ENCODE results near the gene EDARADD.
A peak's percentile ranks its signal among the peaks of the same experiment; 100 is the strongest.

Gene EDARADD

DNA sequence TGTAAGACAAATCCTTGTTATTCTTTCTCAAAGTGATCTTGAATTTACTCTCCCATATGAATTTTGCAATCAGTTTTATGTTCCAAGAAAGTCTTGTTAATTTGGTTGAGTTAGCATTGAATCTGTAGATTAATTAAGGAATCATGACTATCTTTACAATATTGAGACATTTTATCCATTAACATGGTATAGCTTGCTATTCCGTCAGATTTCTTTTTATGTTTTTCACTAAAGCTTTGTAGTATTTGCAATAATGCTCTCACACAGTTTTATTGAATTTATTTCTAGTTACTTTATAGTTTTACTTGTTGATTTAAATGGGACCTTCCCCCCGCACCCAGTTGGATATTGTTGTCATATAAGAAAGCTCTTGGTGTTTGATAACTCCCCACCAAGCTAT, 5.8 kb upstream of the EDARADD start:
- Histone ChIP-seq H3K9me3 (no peaks in the 10 kb centered on the region), H3K4me1 (ENCODE audit: control insufficient read depth in 1 of 2, insufficient read depth in 1 of 2, low read depth in 1 of 2, low read length in 1 of 2) (no peaks in the 10 kb centered on the region), H3K36me3 (no peaks in the 10 kb centered on the region), H3K4me3 (ENCODE audit: low read depth in 1 of 2, low read length in 1 of 2) (no peak overlapping the region), H3K27ac (no peak overlapping the region), H3K27me3 (peaks cover 18% of the 10 kb centered on the region)
- TF ChIP-seq CTCF (IDR thresholded peaks at IDR 0.05): no peak

DNA sequence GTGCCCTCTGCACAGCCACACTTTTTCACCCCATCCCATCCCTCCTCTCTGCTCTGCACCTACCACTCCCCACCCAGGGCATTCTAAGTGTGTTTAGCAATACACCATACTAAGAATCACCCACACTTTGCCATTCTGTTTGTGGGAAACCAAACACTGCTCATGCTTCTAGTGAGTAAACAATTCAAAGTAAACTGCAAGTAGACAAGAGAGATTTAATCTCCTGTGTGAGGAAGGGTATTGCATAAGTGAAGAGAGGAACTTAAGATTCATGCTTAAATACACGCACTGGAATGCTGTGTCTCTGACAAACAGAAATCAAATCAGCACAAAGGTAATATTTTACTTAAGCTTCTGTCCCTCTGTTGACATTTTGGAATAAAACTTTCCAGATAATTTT, 4.8 kb upstream of the EDARADD start:
- TF ChIP-seq CTCF (IDR thresholded peaks at IDR 0.05): no peak
- Histone ChIP-seq H3K27me3 (peaks cover 27% of the 10 kb centered on the region), H3K27ac (no peak overlapping the region), H3K4me1 (ENCODE audit: control insufficient read depth in 1 of 2, insufficient read depth in 1 of 2, low read depth in 1 of 2, low read length in 1 of 2) (peaks cover 0 to 4% of the 10 kb centered on the region in 2 experiments), H3K4me3 (ENCODE audit: low read depth in 1 of 2, low read length in 1 of 2) (no peak overlapping the region), H3K36me3 (no peaks in the 10 kb centered on the region), H3K9me3 (no peaks in the 10 kb centered on the region)

GRCh38 chr1:236391008-236391407, 3.1 kb upstream of the EDARADD start:
- no peak overlapping the region for H3K4me3 ChIP-seq (ENCODE audit: low read depth in 1 of 2, low read length in 1 of 2)
- H3K36me3 ChIP-seq: no peaks in the 10 kb centered on the region

GRCh38 chr1:236392182-236392581, 1.9 kb upstream of the EDARADD start:
- no peak for TF ChIP-seq CTCF (IDR thresholded peaks at IDR 0.05)
- Histone ChIP-seq H3K36me3 (no peaks in the 10 kb centered on the region), H3K27ac (no peak overlapping the region), H3K4me1 (ENCODE audit: control insufficient read depth in 1 of 2, insufficient read depth in 1 of 2, low read depth in 1 of 2, low read length in 1 of 2) (peaks cover 14 to 23% of the 10 kb centered on the region in 2 experiments), H3K27me3 (peaks cover 56% of the 10 kb centered on the region), H3K9me3 (no peaks in the 10 kb centered on the region), H3K4me3 (ENCODE audit: low read depth in 1 of 2, low read length in 1 of 2) (no peak overlapping the region)

More at GRCh38 chr1:236391008-236391407, 3.1 kb upstream of the EDARADD start:
- TF ChIP-seq CTCF (IDR thresholded peaks at IDR 0.05): no peak
- Histone ChIP-seq H3K27me3 (peaks cover 44% of the 10 kb centered on the region), H3K9me3 (no peaks in the 10 kb centered on the region), H3K4me1 (ENCODE audit: control insufficient read depth in 1 of 2, insufficient read depth in 1 of 2, low read depth in 1 of 2, low read length in 1 of 2) (peaks cover 13 to 22% of the 10 kb centered on the region in 2 experiments), H3K27ac (no peak overlapping the region)

DNA sequence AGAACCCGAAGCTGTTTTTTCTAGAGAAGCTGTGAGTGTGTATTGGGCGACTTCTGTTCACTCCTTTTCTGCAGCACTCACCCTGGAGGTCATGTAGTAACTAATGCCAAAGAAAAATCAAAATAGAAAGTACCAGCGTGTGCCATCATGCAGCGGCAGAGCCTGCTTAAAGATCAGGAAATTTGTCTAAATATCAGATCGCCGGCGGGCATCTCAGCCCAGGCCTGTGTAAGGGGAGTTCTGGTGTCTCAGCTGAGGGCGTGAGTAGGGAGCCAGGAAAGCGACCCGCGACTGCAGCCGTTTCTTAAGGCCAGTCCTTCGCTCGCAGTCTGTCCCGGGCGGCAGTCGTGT, 768 bp downstream of the EDARADD start:
- Histone ChIP-seq H3K4me1 (ENCODE audit: control insufficient read depth in 1 of 2, insufficient read depth in 1 of 2, low read depth in 1 of 2, low read length in 1 of 2) (peaks cover 14 to 28% of the 10 kb centered on the region in 2 experiments), H3K36me3 (no peaks in the 10 kb centered on the region), H3K4me3 (ENCODE audit: low read depth in 1 of 2, low read length in 1 of 2) (peak overlapping the region; percentile 17 to 55), H3K27ac (no peak overlapping the region), H3K27me3 (peaks cover 63% of the 10 kb centered on the region), H3K9me3 (no peaks in the 10 kb centered on the region)
- TF ChIP-seq CTCF (IDR thresholded peaks at IDR 0.05): no peak

Data from neutrophil (primary cell).